ENCODE data around the gene C1orf105.

GRCh38 chr1:172420385-172420784, at the start of gene C1orf105:
- no peak for TF ChIP-seq CTCF (conservative IDR thresholded peaks at IDR 0.05)
- TF ChIP-seq ZFX (IDR thresholded peaks at IDR 0.05), result no peak
